HG03159 (cell line): ENCODE measurements around the gene DGCR2.

Experiments
- ATAC-seq: cut with Tn5 transposase; IDR thresholded peaks from one replicate; pipeline ENCODE4 v1.9.1; 2021; ENCODE audit warnings: mild to moderate bottlenecking, moderate library complexity; ENCODE audit not compliant: unreplicated experiment

DGCR2 gene

GRCh38 chr22:19128009-19128401, 5.8 kb upstream of the DGCR2 start:
- no peak for ATAC-seq

- ATAC-seq: no peak
Observed at GRCh38 chr22:19127329-19128008, 5.3 kb upstream of the DGCR2 start.

GRCh38 chr22:19126309-19127273, 4.4 kb upstream of the DGCR2 start:
- ATAC-seq: no peak

GRCh38 chr22:19125474-19126308, 3.5 kb upstream of the DGCR2 start:
- ATAC-seq: no peak

GRCh38 chr22:19125011-19125410, 2.8 kb upstream of the DGCR2 start:
- no peak for ATAC-seq

- no peak for ATAC-seq
Observed at GRCh38 chr22:19124377-19124776, 2.2 kb upstream of the DGCR2 start.

- no peak for ATAC-seq
Observed at GRCh38 chr22:19123936-19124335, 1.7 kb upstream of the DGCR2 start.

- ATAC-seq: no peak
Observed at GRCh38 chr22:19122752-19123492, 710 bp upstream of the DGCR2 start.

- ATAC-seq: peak; percentile 19
Observed at GRCh38 chr22:19121631-19122142, 525 bp downstream of the DGCR2 start.

GRCh38 chr22:19120829-19121630, 1.2 kb downstream of the DGCR2 start:
- no peak for ATAC-seq

GRCh38 chr22:19119949-19120348, 2.3 kb downstream of the DGCR2 start:
- no peak for ATAC-seq

- ATAC-seq: peak; percentile 39
Observed at GRCh38 chr22:19118329-19118880, 3.8 kb downstream of the DGCR2 start.

GRCh38 chr22:19117111-19117512, 5.1 kb downstream of the DGCR2 start:
- ATAC-seq: no peak

GRCh38 chr22:19115628-19116027, 6.6 kb downstream of the DGCR2 start:
- no peak for ATAC-seq

- no peak for ATAC-seq
Observed at GRCh38 chr22:19114984-19115552, 7.1 kb downstream of the DGCR2 start.

GRCh38 chr22:19113429-19113828, 8.8 kb downstream of the DGCR2 start:
- ATAC-seq: no peak

GRCh38 chr22:19111584-19111983, 10.6 kb downstream of the DGCR2 start:
- no peak for ATAC-seq

- ATAC-seq: no peak
Observed at GRCh38 chr22:19111140-19111539, 11.1 kb downstream of the DGCR2 start.

- no peak for ATAC-seq
Observed at GRCh38 chr22:19110646-19111045, 11.6 kb downstream of the DGCR2 start.
